Lung (tissue), 12 donors: Measurements from ENCODE around the gene CDC14C. TPM values are rescaled to one million over a fixed set of nuclear protein-coding genes. Genes with fewer than 3 reads are reported as not detected.

ENCODE experiments used
- ATAC-seq: fragments of 200-7000 bp; cut with Tn5 transposase; one replicate; pipeline ENCODE4 v1.9.1; 2020; ENCODE audit warnings: moderate number of reproducible peaks; ENCODE audit not compliant: insufficient read depth, low FRiP score
- DNase-seq, 3 donors: peaks; one replicate each; pipeline ENCODE4 v3.0.0-alpha.2; 2013 to 2017
- H3K27ac ChIP-seq, 2 donors: one replicate each; pipeline ENCODE4 v1.5.1; 2013; ENCODE audit warnings: mild to moderate bottlenecking in 2 of 2, moderate library complexity in 2 of 2, control low read depth in 1 of 2, inconsistent platforms in 1 of 2, low read depth in 1 of 2, low read length in 1 of 2
- H3K27me3 ChIP-seq, 3 donors: one replicate each; pipeline ENCODE4 v1.5.1; 2013; ENCODE audit warnings: low read length in 2 of 3; ENCODE audit not compliant: control insufficient read depth in 3 of 3, insufficient read depth in 3 of 3
- H3K36me3 ChIP-seq, 4 donors: one replicate each; pipeline ENCODE4 v1.5.1; 2013; ENCODE audit warnings: low read length in 4 of 4, mild to moderate bottlenecking in 1 of 4, moderate library complexity in 1 of 4; ENCODE audit not compliant: control insufficient read depth in 4 of 4, insufficient read depth in 4 of 4
- H3K4me1 ChIP-seq, 5 donors: one replicate each; pipeline ENCODE4 v1.5.1; 2013; ENCODE audit warnings: low read length in 5 of 5, mild to moderate bottlenecking in 2 of 5, moderate library complexity in 1 of 5; ENCODE audit not compliant: control insufficient read depth in 5 of 5, insufficient read depth in 5 of 5
- H3K4me3 ChIP-seq: one replicate; pipeline ENCODE4 v1.5.1; 2013; ENCODE audit warnings: mild to moderate bottlenecking, control low read depth, moderate library complexity
- H3K9ac ChIP-seq, 2 donors: one replicate each; pipeline ENCODE4 v1.5.1; 2013; ENCODE audit warnings: low read length in 2 of 2, control low read depth in 1 of 2; ENCODE audit not compliant: insufficient read depth in 1 of 2
- H3K9me3 ChIP-seq, 4 donors: one replicate each; pipeline ENCODE4 v1.5.1; 2013; ENCODE audit warnings: low read length in 3 of 4, mild to moderate bottlenecking in 1 of 4, moderate library complexity in 1 of 4; ENCODE audit not compliant: control insufficient read depth in 4 of 4, insufficient read depth in 3 of 4
- WGBS, 2 donors: extraction: QIAGEN DNeasy Blood & Tissue Kit; methylation state at CpG; one replicate each; pipeline ENCODE4 v1.1.7; 2013; 5-methylcytosine and 5-hydroxymethylcytosine counted together
- polyA plus RNA-seq, 2 donors: library from polyadenylated mRNA; stranded (reverse); fragments of 200-250 nt; gene quantifications; one replicate each; pipeline ENCODE4 v1.2.1, GENCODE V29; 2013
- total RNA-seq, 2 donors: library from RNA; depleted of rRNA in 1 of 2; stranded (reverse); fragments of >200 nt in 1 of 2; gene quantifications; one replicate each; pipeline ENCODE4 v1.2.1, GENCODE V29; 2014 to 2021
- TF ChIP-seq, protein P1 (sequence below): IDR thresholded peaks from 2 replicates; pipeline ENCODE4 v1.5.1; 2012; ENCODE audit warnings: mild to moderate bottlenecking; ENCODE audit errors: control extremely low read depth, extremely low read depth
- donor health status: control.
- donor health status: control.
- donor health status: Bipolar disorder and iron deficiency.
- donor health status: healthy.
- donor health status: DM: yes; HTN: yes; CAD: no.

CDC14C gene
- total and polyA plus RNA-seq, 4 donors, result not detected

DNA sequence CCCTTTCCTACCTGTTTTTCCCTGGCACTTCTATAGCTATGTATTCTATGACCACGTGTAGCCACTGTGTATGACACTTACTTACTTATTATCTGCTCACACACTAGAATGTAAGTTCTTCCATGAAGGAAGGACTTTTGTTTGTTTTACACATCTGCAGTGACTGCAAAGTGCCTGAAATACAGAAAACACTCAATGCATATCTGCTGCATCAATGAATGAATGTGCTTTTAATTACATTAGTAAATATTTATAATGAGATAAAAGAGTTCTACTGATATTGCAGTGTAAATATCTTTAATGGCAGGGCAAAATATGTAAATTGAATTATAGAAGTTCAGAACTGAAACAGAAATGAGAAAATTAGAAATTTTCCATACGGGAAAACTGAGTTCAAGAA lies 43.5 kb upstream of the CDC14C start:
- WGBS, 2 donors, result 53 to 69% methylated on average over 2 of the region's 2 CpGs
- Histone ChIP-seq H3K9ac (no peak overlapping the region), H3K4me3 (no peak overlapping the region), H3K9me3 (no peaks in the 10 kb centered on the region), H3K36me3 (no peaks in the 10 kb centered on the region), H3K27ac (no peak overlapping the region), H3K4me1 (no peaks in the 10 kb centered on the region), H3K27me3 (no peaks in the 10 kb centered on the region)
- TF ChIP-seq, protein P1, sequence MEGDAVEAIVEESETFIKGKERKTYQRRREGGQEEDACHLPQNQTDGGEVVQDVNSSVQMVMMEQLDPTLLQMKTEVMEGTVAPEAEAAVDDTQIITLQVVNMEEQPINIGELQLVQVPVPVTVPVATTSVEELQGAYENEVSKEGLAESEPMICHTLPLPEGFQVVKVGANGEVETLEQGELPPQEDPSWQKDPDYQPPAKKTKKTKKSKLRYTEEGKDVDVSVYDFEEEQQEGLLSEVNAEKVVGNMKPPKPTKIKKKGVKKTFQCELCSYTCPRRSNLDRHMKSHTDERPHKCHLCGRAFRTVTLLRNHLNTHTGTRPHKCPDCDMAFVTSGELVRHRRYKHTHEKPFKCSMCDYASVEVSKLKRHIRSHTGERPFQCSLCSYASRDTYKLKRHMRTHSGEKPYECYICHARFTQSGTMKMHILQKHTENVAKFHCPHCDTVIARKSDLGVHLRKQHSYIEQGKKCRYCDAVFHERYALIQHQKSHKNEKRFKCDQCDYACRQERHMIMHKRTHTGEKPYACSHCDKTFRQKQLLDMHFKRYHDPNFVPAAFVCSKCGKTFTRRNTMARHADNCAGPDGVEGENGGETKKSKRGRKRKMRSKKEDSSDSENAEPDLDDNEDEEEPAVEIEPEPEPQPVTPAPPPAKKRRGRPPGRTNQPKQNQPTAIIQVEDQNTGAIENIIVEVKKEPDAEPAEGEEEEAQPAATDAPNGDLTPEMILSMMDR, result no peak
- ATAC-seq, result no peak
- DNase-seq, result peak in 2 of 3 donors; percentile 59 to 73

DNA sequence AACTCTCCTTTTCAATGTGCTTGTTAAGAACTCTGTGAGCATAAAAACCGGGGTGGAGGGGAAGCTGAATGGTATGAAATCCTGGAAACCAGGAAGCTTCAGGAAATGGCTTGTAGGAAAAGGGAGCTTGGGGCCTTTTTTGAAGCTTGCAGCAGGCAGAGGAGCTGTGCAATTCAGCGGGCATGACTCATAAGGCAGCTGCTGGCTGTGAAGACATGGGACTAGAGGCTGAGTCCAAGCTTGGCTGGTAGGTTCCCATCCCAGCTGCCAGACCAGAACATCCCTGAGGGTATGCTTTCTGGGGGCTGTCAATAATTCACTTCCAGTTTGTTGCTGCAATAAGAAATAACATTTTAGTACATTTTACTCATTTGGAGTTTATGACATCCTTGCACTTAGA lies 36.8 kb upstream of the CDC14C start:
- Histone ChIP-seq H3K9me3 (peaks cover 0 to 7% (median 5%) of the 10 kb centered on the region in 4 donors), H3K9ac (no peak overlapping the region), H3K4me1 (no peaks in the 10 kb centered on the region), H3K36me3 (no peaks in the 10 kb centered on the region), H3K27me3 (no peaks in the 10 kb centered on the region), H3K27ac (no peak overlapping the region), H3K4me3 (no peak overlapping the region)
- no peak for ATAC-seq
- TF ChIP-seq, protein P1, result no peak
- 47 to 55% methylated on average over 2 of the region's 2 CpGs for WGBS, 2 donors
- no peak for DNase-seq

DNA sequence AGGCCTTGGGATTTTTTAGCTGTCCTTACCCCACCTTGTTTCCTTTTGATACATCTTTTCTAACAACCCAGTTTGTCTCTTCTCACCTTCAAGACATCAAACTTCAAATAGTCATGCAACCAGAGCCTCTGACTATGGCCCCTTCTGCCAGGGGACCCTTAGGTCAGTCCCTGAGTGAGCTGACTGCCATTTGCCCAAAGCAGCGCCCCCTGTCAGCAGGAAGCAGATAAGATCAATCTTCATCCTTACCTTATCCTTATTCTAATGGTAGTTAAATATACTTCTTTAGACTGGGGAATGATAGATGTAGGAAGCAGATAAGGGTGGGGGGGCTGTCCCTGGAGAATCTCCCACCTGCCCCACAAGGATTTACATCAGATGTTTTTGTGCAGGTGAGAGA lies 29.8 kb upstream of the CDC14C start:
- no peaks in the 10 kb centered on the region for H3K27me3 ChIP-seq
- H3K9me3 ChIP-seq, result peaks cover 0 to 10% (median 7%) of the 10 kb centered on the region in 4 donors
- H3K27ac ChIP-seq, result no peak overlapping the region
- TF ChIP-seq, protein P1, result no peak
- ATAC-seq (no peak), DNase-seq (no peak)
- H3K4me3 ChIP-seq, result no peak overlapping the region
- no peak overlapping the region for H3K9ac ChIP-seq
- WGBS, 2 donors, result 67% methylated on average over 1 of the region's 1 CpG
- no peaks in the 10 kb centered on the region for H3K36me3 ChIP-seq
- no peaks in the 10 kb centered on the region for H3K4me1 ChIP-seq

DNA sequence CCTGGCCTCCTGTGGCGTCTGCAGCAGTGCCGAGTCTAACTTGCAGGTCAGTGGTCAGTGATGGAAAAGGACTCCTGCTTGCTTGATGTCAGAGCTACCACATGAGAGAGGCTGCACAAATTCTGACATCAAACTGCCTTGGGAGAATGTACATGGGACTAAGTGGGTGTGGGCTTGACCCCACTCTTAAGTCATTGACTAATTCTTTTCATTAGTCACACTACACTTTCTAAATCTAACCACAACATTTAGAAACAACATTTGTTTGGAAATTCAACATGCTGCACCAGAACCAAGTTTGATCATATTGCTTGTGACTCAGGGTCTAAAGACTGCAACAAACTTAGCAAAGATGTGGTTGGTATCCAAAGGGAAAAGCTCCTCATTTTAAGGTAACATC lies 24.4 kb upstream of the CDC14C start:
- H3K4me1 ChIP-seq, result no peaks in the 10 kb centered on the region
- TF ChIP-seq, protein P1, result no peak
- no peak for ATAC-seq
- no peak overlapping the region for H3K27ac ChIP-seq
- 85 to 90% methylated on average over 2 of the region's 2 CpGs for WGBS, 2 donors
- no peaks in the 10 kb centered on the region for H3K36me3 ChIP-seq
- DNase-seq, result no peak
- no peaks in the 10 kb centered on the region for H3K9me3 ChIP-seq
- H3K27me3 ChIP-seq, result no peaks in the 10 kb centered on the region
- no peak overlapping the region for H3K4me3 ChIP-seq
- H3K9ac ChIP-seq, result no peak overlapping the region
